MM.1S (cell line): Measurements from ENCODE around the gene HIC1.

Experiments used
- DNase-seq: peaks from one replicate; pipeline ENCODE4 v3.0.0-alpha.2; 2015
- H2AFZ ChIP-seq: fragments of 300-600 bp; sonication (generic); 2 replicates; pipeline ENCODE4 v1.6.0; 2016; ENCODE audit warnings: antibody characterized with exemption, low read length
- H3F3A ChIP-seq: fragments of 300-600 bp; sonication (generic); 2 replicates; pipeline ENCODE4 v1.6.1; 2016; ENCODE audit warnings: mild to moderate bottlenecking, antibody characterized with exemption, low read length, moderate library complexity, mixed read lengths; ENCODE audit not compliant: insufficient read depth
- H3K27ac ChIP-seq: fragments of 300-600 bp; sonication (generic); 2 replicates; pipeline ENCODE4 v1.5.1; 2016; ENCODE audit warnings: mild to moderate bottlenecking, low read length
- H3K27me3 ChIP-seq: fragments of 300-600 bp; sonication (generic); replicated peaks from 2 replicates; pipeline ENCODE4 v1.6.0; 2016; ENCODE audit warnings: low read length; ENCODE audit not compliant: insufficient read depth
- H3K36me3 ChIP-seq: fragments of 300-600 bp; sonication (generic); replicated peaks from 2 replicates; pipeline ENCODE4 v1.6.1; 2016; ENCODE audit warnings: mild to moderate bottlenecking, low read length, mixed read lengths; ENCODE audit not compliant: insufficient read depth
- H3K4me1 ChIP-seq: fragments of 300-600 bp; sonication (generic); 2 replicates; pipeline ENCODE4 v1.6.1; 2016; ENCODE audit warnings: low read length, mixed read lengths
- H3K4me2 ChIP-seq: fragments of 300-600 bp; sonication (generic); 2 replicates; pipeline ENCODE4 v1.6.0; 2016; ENCODE audit warnings: low read depth, low read length
- H3K4me3 ChIP-seq: fragments of 300-600 bp; sonication (generic); 2 replicates; pipeline ENCODE4 v1.5.1; 2016; ENCODE audit warnings: low read length, mixed read lengths
- H3K79me2 ChIP-seq: fragments of 300-600 bp; sonication (generic); 2 replicates; pipeline ENCODE4 v1.6.1; 2016; ENCODE audit warnings: mixed run types, low read length, mixed read lengths
- H3K9ac ChIP-seq: fragments of 300-600 bp; sonication (generic); 2 replicates; pipeline ENCODE4 v1.6.1; 2016; ENCODE audit warnings: low read length, mixed read lengths
- H3K9me2 ChIP-seq: fragments of 300-600 bp; sonication (generic); replicated peaks from 2 replicates; pipeline ENCODE4 v1.6.1; 2016; ENCODE audit warnings: mild to moderate bottlenecking, low read length, mixed read lengths; ENCODE audit not compliant: insufficient read depth
- H3K9me3 ChIP-seq: fragments of 300-600 bp; sonication (generic); replicated peaks from 2 replicates; pipeline ENCODE4 v1.6.1; 2016; ENCODE audit warnings: mild to moderate bottlenecking, low read length, mixed read lengths; ENCODE audit not compliant: insufficient read depth
- H4K20me1 ChIP-seq: fragments of 300-600 bp; sonication (generic); 2 replicates; pipeline ENCODE4 v1.6.1; 2016; ENCODE audit warnings: mild to moderate bottlenecking, low read length, moderate library complexity, mixed read lengths; ENCODE audit not compliant: insufficient read depth
- EZH2 ChIP-seq: fragments of 300-600 bp; sonication (generic); optimal IDR thresholded peaks from 2 replicates; pipeline ENCODE3; 2017; ENCODE audit warnings: low read depth, mild to moderate bottlenecking, antibody characterized with exemption, low read length, mixed read lengths
- EZH2phosphoT487 ChIP-seq: fragments of 300-600 bp; sonication (generic); IDR thresholded peaks from 2 replicates; pipeline ENCODE4 v1.6.1; 2018; ENCODE audit warnings: antibody characterized with exemption, low read length
- TF ChIP-seq, protein P1 (sequence below): fragments of 300-600 bp; sonication (generic); IDR thresholded peaks from 2 replicates; pipeline ENCODE4 v1.5.1; 2016; ENCODE audit warnings: antibody characterized with exemption, low read length, mixed read lengths

HIC1 gene

DNA sequence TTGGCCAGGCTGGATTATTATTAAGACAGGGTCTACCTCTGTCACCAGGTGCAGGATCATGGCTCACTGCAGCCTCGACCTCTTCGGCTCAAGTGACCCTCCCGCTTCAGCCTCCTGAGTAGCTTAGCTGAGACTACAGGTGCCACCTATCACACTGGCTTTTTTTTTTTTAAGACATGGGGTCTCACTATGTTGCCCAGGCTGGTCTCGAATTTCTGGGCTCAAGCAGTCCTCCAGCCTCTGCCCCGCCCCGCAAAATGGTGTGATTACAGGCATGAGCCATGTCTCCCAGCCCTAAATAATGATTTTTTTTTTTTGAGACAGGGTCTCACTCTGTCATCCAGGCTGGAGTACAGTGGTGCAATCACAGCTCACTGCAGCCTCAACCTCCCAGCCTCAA lies 7.3 kb upstream of the HIC1 start:
- Histone ChIP-seq H2AFZ (no peak overlapping the region), H3K9me3 (no peaks in the 10 kb centered on the region), H3K9ac (no peak overlapping the region), H3K4me3 (no peak overlapping the region), H3K4me1 (peaks cover 3% of the 10 kb centered on the region; the same call in 1 of the 2 replicates), H3K36me3 (no peaks in the 10 kb centered on the region), H3F3A (peaks cover 7% of the 10 kb centered on the region; the same call in 1 of the 2 replicates), H3K9me2 (no peaks in the 10 kb centered on the region), H3K4me2 (no peak overlapping the region), H3K27ac (no peak overlapping the region), H3K79me2 (peaks cover 17% of the 10 kb centered on the region), H3K27me3 (peaks cover 20% of the 10 kb centered on the region), H4K20me1 (no peaks in the 10 kb centered on the region)
- TF ChIP-seq EZH2 (no peak), EZH2phosphoT487 (no peak)
- TF ChIP-seq, protein P1, sequence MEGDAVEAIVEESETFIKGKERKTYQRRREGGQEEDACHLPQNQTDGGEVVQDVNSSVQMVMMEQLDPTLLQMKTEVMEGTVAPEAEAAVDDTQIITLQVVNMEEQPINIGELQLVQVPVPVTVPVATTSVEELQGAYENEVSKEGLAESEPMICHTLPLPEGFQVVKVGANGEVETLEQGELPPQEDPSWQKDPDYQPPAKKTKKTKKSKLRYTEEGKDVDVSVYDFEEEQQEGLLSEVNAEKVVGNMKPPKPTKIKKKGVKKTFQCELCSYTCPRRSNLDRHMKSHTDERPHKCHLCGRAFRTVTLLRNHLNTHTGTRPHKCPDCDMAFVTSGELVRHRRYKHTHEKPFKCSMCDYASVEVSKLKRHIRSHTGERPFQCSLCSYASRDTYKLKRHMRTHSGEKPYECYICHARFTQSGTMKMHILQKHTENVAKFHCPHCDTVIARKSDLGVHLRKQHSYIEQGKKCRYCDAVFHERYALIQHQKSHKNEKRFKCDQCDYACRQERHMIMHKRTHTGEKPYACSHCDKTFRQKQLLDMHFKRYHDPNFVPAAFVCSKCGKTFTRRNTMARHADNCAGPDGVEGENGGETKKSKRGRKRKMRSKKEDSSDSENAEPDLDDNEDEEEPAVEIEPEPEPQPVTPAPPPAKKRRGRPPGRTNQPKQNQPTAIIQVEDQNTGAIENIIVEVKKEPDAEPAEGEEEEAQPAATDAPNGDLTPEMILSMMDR: no peak
- no peak for DNase-seq

DNA sequence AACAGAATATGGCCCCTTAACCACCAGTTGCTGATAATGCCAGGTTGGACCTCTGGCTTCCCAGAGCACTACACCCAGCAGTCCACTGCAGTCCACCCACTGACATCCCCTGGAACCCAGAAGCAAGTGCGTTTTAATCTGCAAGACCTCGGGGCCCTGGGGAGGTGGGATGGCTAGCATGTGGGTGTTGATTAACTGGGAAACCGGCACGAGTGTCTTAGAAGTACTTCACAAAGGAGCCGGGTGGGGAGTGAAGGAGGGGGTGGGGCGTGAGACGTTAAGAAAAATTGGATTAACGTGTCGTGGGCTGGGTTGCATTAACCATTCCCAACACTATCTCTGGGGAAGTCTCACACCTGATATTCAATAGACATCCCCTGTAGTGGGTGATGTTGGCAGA lies 6.1 kb upstream of the HIC1 start:
- Histone ChIP-seq H3F3A (peaks cover 13% of the 10 kb centered on the region; the same call in 1 of the 2 replicates), H2AFZ (no peak overlapping the region), H3K9ac (no peak overlapping the region), H3K27ac (no peak overlapping the region), H3K79me2 (peaks cover 5% of the 10 kb centered on the region), H4K20me1 (no peaks in the 10 kb centered on the region), H3K9me2 (no peaks in the 10 kb centered on the region), H3K9me3 (no peaks in the 10 kb centered on the region), H3K4me3 (no peak overlapping the region), H3K4me2 (peak overlapping the region; percentile 96; the same call in 1 of the 2 replicates), H3K36me3 (no peaks in the 10 kb centered on the region), H3K27me3 (peaks cover 29% of the 10 kb centered on the region), H3K4me1 (peaks cover 3% of the 10 kb centered on the region; the same call in 1 of the 2 replicates)
- no peak for DNase-seq
- TF ChIP-seq, protein P1: no peak
- TF ChIP-seq EZH2phosphoT487 (no peak), EZH2 (no peak)

DNA sequence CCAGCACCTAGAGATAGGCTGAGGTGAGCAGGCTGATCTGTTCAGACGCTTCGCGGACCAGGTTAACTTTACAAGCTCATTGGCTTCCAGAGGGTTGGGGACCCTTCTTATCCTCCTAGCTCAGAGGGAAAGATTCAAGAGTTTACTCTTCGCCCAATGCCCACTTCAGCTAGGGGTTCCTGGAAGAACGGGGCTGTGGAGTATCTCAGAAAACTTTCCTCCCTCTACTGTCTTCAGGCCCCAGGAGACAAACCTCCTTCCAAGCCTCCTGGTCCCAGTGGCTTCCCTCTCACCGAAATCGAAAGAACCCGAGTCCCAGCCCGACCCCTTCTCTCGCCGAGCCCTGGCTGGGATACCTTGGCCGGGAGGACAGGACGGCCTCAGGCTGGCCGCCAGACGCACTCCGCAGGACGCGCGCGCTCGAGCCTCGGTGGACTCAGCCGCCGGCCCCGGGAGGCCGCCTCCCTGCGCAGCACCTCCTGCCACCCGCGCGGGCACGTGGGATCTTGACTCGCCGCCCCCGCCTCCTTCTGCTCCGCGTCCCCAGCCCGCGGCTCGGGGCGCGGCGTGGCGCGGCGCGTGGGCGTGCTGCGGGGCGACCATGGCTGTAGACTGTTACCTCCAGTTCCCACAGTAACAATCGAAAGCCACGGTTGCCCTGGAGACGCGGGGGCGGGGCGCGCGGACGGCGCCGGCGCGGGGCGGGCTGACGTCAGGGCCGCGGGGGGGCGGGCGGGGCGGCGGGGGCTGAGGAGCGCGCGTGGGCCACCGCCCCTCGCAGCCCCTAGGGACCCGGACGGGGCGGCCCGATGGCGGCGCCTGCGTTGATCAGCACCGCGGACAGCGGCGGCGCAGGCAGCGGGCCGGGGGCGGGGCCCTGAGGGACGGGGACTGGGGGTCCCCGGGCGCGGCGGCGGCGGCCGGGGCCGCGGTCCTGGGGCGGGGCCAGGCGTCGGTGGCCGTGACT lies 5.3 kb upstream of the HIC1 start:
- peaks cover 7% of the 10 kb centered on the region for H3K4me1 ChIP-seq
- H3K4me3 ChIP-seq: peak overlapping the region; percentile 69
- no peaks in the 10 kb centered on the region for H3K9me2 ChIP-seq
- H3K4me2 ChIP-seq: peak overlapping the region; percentile 96
- H3F3A ChIP-seq: peaks cover 18% of the 10 kb centered on the region; the same call in 1 of the 2 replicates
- H3K9ac ChIP-seq: peak overlapping the region; percentile 60
- no peaks in the 10 kb centered on the region for H3K9me3 ChIP-seq
- H3K27me3 ChIP-seq: peaks cover 37% of the 10 kb centered on the region
- H3K79me2 ChIP-seq: no peaks in the 10 kb centered on the region
- no peak overlapping the region for H3K27ac ChIP-seq
- peak; percentile 79 for DNase-seq
- H3K36me3 ChIP-seq: no peaks in the 10 kb centered on the region
- H2AFZ ChIP-seq: peak overlapping the region; percentile 78
- TF ChIP-seq EZH2 (no peak), EZH2phosphoT487 (no peak)
- TF ChIP-seq, protein P1: no peak
- no peaks in the 10 kb centered on the region for H4K20me1 ChIP-seq
